ENCODE measurements around the gene SLC7A10. TPM values are rescaled to one million over a fixed set of nuclear protein-coding genes. Genes with fewer than 3 reads are reported as not detected.
A peak's percentile ranks its signal among the peaks of the same experiment; 100 is the strongest.
"Not testable (repeated sequence)": the region's sequence is repeated elsewhere in the genome, so short reads cannot be mapped to it uniquely, and the experiment has no call there.

Gene SLC7A10
- total RNA-seq, 1 donor from 2014 or later: 0.32 TPM

DNA sequence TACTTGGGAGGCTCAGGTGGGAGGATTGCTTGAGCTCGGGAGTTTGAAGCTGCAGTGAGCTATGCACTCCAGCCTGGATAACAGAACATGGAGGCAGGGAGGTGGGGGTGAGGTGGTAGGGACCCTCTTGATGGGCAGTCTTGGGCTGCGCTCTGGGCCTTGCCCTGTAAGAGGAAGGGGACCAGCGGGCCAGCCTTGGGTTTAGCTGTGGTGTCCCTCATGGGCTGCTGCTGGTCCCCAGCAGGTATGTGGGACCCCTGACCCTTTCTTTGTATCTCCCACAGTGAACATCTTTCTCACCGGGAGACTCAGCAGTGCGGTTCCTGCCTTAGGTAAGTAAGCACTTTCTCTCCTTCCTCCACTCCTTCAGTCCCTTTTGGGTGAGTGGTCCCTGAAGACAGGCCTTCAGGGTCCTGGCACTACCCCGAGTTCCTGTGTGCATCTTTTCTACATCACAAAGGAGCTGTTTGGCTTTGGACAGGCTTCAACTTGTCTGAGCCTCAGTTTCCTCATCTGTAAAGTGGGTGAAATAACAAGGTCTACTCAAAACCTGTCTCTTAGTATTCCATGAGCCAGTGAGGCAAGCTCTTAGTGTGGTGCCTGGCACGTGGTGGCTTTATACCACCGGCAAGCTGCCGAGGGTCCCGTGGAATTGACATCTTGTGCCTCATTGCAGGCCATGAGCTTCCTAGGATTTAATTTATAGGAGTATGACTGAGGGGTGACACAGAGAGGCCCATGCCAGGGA lies 29.0 kb downstream of the SLC7A10 start:
- intact Hi-C loops (cut with DNase I): no loop called here
- DNase-seq (ENCODE audit: missing footprints): peak; percentile 30
- no peak for ATAC-seq

DNA sequence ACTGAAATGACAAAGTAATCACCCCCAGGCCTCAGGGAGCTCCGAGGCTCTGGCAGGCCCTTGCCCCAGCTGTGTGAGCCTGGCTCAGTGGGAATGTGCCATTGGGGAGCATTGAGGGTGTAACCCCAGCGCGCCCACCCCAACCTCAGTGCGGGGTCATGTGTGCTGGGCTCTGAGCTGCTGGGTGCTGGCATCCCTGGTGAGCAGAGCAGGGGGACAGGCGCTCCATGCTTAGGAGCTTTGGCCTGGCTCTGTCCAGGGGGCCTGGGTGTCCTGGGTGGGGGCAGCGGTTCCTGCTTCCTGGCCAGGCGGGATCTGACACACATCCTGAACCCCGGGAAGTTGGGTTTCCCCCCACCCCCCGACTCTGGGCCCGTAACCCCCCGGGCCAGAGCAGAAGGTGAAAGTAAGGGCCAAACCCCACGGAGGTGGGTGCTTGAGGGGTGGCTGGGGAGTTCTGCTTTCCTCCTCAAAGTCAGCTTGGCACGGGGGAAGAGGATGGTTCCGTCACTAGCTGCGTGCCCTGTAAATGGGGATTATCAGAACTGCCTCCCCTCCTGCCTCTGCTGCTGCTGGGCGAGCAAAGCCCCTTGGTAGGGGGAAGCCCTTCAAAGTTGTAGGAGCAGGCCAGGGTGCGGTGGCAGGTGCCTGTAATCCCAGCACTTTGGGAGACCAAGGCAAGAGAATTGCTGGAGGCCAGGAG lies 29.9 kb downstream of the SLC7A10 start:
- peak; percentile 18 for DNase-seq (ENCODE audit: missing footprints)
- intact Hi-C loops (cut with DNase I): no loop called here
- no peak for ATAC-seq

- intact Hi-C loops (cut with DNase I): no loop called here
- DNase-seq (ENCODE audit: missing footprints) (peak; percentile 71), ATAC-seq (peak; percentile 78)
Measured at GRCh38 chr19:33194886-33195644, 30.6 kb downstream of the SLC7A10 start.

- intact Hi-C loops (cut with DNase I): no loop called here
- DNase-seq (ENCODE audit: missing footprints) (peak; percentile 74), ATAC-seq (peak; percentile 21)
Measured at GRCh38 chr19:33194532-33194885, 31.1 kb downstream of the SLC7A10 start.

DNA sequence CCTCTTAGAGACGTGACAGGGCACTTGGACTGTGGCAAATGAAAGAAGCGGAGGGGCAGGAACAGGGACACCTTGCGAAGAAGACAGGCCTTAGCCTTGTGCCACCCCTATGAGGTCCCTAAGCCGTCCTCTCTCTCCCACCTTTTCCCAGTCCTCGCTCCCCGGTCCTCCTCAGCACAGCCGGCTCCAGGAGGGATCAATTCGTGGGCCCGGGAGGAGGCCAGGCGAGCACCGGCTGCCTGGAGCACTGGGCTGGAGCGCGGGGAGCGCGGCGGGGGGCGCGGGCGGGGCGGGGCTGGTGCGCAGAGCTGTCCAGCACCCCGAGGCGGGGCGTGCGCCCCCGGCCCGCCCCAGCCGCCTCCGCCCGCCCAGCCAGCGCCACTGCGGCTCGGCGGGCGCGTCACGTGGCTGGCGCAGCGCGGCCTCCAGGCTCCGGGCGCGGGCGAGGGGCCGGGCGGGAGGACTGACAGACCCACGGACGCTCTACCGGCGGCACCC lies 31.7 kb downstream of the SLC7A10 start, which contains the start of gene LRP3:
LRP3 (plus strand) TSS at position 466 of the 498 bp plus-strand sequence. CDS start 456 bp downstream, outside the sequence.
- DNase-seq (ENCODE audit: missing footprints) (peak; percentile 84), ATAC-seq (peak; percentile 76)
- intact Hi-C loops (cut with DNase I): no loop called here

DNA sequence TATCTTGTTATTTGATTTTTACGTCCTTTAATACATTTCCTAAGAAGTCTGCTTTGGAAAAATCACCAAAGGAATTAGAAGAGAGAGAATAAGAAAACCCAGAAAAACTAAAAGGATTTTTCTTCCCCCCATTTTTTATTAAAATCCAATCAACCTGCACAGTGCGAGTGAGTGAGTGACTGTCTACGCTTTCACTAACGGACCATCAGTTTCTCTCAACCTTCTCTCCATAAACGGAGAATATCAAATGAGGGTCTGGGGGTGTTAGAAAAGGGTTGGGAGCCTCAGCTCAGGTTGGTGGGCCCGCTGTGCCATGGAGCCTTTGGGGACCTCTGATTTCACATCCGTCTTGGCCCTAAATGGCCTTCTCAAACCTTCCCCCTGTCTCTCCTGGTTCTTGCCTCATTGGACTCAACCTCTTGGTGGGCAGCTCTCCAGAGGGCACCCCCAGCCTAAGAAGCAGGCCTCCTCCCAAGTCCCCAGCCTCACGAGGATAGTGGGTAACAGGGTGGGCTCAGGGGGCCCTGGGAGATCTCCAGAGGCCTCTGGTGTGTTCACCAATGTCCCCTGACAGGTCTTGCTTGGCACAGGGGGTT lies 32.3 kb downstream of the SLC7A10 start:
- intact Hi-C loops (cut with DNase I): no loop called here
- no peak for ATAC-seq

DNA sequence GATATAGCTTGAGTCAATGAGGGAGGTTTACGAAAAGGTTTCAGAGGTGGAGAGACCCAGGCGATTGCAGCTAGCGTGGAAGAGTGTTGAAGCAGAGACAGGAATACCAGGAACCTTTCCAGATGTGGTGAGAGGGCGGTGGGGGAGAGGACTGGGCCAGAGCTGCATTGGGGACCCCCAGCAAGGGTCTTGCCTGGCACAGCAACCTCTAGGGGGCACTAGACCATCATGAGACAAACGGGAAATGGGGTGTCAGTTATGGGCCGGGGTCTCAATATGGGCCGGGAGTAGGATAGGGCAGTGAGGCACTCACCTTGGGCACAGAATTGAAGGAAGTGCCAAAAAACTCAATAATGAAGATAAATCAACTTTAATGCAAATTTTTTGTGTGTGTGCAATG lies 33.6 kb downstream of the SLC7A10 start:
- DNase-seq (ENCODE audit: missing footprints) (no peak), ATAC-seq (no peak)
- intact Hi-C loops (cut with DNase I): no loop called here

More for the DNA sequence above, 32.3 kb downstream of the SLC7A10 start:
- peak; percentile 57 for DNase-seq (ENCODE audit: missing footprints)

- intact Hi-C loops (cut with DNase I): no loop called here
- DNase-seq (ENCODE audit: missing footprints) (no peak), ATAC-seq (no peak)
Measured at GRCh38 chr19:33191501-33191900, 34.1 kb downstream of the SLC7A10 start.

GRCh38 chr19:33191092-33191491 lies 34.6 kb downstream of the SLC7A10 start:
- intact Hi-C loops (cut with DNase I): not testable (repeated sequence)

GRCh38 chr19:33189453-33189852 lies 36.2 kb downstream of the SLC7A10 start:
- ATAC-seq (no peak), DNase-seq (ENCODE audit: missing footprints) (no peak)
- intact Hi-C loops (cut with DNase I): no loop called here

More at GRCh38 chr19:33191092-33191491, 34.6 kb downstream of the SLC7A10 start:
- not testable (repeated sequence) for DNase-seq (ENCODE audit: missing footprints); ATAC-seq

DNA sequence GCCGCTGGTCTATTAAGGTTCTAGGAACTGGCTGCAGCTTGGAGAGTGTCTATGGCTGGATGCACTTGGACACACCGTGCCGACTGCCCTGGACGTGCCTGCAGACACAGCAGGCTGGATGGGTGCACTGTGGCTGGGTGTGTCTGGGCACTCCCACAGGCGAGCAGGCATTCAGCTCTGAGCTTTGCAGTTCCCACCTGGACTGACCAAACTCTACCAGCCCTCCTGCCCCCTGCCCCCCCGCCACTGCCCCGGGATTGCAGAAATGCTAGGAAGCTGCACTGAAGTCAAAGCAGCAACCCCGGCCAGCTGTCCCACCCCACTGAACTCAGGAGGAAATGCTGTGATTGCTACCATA lies 38.5 kb downstream of the SLC7A10 start:
- intact Hi-C loops (cut with DNase I): no loop called here
- no peak for DNase-seq (ENCODE audit: missing footprints)
- ATAC-seq: no peak

DNA sequence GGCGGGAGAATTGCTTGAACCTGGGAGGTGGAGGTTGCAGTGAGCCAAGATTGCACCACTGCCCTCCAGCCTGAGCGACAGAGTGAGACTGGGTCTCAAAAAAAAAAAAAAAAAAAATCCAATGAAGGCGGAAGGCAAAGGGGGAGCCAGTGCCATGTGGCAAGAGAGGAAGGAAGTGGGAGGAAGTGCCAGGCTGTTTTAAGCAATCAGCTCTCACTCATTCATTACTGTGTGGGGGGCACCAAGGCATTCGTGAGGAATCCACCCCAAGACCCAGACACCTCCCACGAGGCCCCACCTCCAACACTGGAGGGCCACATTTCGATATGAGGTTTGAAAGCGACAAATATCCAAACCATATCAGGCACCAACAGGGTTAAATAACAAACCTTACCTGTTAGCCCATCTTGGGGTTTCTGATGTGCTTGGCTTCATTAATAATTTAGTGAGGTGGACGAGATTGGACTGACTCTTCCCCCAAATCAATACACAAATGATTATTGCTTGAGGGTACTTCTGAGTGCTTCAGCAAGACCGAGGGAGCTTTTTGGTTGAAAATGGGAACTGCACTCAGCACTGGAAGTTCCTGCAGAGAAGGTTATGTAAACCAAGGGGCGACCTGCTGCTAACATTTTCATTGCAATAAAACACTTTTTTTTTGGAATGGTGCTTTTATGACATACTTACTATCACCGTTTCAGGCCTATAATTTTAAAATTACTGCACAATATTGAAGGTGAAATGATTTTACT lies 39.0 kb downstream of the SLC7A10 start:
- ATAC-seq: no peak
- intact Hi-C loops (cut with DNase I): no loop called here
- DNase-seq (ENCODE audit: missing footprints): no peak

DNA sequence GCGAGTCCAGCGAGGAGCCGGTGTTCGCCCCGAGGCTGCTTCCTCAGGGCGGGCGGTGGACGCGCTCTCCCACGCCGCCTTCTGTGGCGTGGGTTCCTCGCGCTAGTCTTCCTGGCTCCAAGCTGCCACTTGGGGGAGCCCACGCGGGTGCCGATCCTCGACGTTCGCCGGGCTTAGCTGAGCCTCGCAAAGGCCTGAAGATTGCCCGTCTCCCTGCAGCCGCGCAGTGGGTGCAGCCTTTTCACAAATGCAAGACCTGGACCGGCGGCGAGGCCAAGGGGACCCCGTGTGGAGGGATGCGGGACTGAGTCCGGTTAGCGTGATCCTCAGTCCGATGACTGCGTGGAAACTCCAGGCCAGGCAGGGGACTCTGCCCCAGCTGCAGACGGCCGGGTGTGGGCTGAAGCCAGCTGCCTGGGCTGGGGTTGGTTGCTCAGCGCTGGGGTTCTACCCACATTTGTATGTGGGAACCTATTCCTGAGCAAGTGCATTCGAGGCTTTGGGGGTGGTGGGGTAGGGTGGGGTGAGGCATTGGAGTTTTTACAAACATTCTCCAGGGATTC lies 48.2 kb downstream of the SLC7A10 start:
- DNase-seq (ENCODE audit: missing footprints): no peak
- ATAC-seq: no peak
- intact Hi-C loops (cut with DNase I): loop anchor here (5.0 kb wide), 2 partner anchors 195 to 205 kb away; partner anchors contain the start of genes CEBPG, CEP89 and FAAP24

DNA sequence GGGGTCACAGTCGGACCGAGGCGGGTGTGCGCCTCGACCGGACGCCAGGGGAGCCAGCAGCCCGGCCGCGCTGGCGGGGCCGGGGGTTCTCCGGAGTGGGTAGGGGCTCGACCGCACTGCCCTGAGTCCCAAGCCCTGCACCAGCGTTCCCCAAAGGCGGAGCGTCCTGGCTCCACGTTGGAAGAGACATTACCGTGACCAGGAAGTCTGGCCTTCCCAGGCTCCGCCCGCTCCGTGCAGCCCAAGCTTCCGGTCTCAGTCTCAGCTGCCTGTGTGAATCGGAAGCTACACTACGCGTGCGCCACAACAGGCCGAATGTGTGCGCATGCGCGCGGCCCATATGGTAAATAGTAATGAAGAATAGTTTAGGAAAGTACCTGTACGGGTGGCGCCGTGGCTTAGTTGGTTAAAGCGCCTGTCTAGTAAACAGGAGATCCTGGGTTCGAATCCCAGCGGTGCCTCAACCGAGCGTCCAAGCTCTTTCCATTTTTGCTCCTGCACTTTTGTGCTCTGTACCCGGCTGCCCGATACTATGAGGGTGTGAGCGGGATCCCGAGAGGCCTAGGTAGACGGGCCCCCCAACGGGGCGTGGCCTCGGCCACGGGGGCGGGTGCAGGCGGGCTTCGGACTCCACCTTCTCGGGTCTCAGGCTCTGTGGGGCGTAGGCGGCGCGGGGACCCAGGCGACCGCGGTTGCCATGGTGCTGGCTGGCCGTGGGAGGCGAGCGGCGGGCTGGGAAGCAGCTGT lies 48.8 kb downstream of the SLC7A10 start:
- peak; percentile 95 for ATAC-seq
- intact Hi-C loops (cut with DNase I): loop anchor here (5.0 kb wide), 2 partner anchors 195 to 205 kb away; partner anchors contain the start of genes CEBPG, CEP89 and FAAP24
- peak; percentile 99 for DNase-seq (ENCODE audit: missing footprints)

GRCh38 chr19:33175886-33176669 lies 49.6 kb downstream of the SLC7A10 start:
- ATAC-seq (no peak), DNase-seq (ENCODE audit: missing footprints) (no peak)
- intact Hi-C loops (cut with DNase I): loop anchor here (5.0 kb wide), 2 partner anchors 196 to 204 kb away; partner anchors contain the start of genes CEBPG, CEP89 and FAAP24

GRCh38 chr19:33175156-33175782 lies 50.4 kb downstream of the SLC7A10 start:
- DNase-seq (ENCODE audit: missing footprints) (no peak), ATAC-seq (no peak)
- intact Hi-C loops (cut with DNase I): loop anchor here (5.0 kb wide), 2 partner anchors 197 to 203 kb away; partner anchors contain the start of genes CEBPG, CEP89 and FAAP24
